H9 (cell line): Measurements from ENCODE around the gene ARID1A. TPM values are rescaled to one million over a fixed set of nuclear protein-coding genes. Genes with fewer than 3 reads are reported as not detected.
A peak's percentile ranks its signal among the peaks of the same experiment; 100 is the strongest.

ENCODE experiments used
- DNase-seq: peaks from one replicate; pipeline ENCODE4 v3.0.0-alpha.2; 2017
- H2AFZ ChIP-seq: one replicate; pipeline ENCODE4 v1.6.1; 2013; ENCODE audit warnings: mild to moderate bottlenecking, low read length, control low read depth, moderate library complexity
- H2AK5ac ChIP-seq: 2 replicates; pipeline ENCODE4 v1.6.1; 2013; ENCODE audit warnings: low read length, control low read depth, mixed read lengths; ENCODE audit not compliant: insufficient read length
- H2BK120ac ChIP-seq: one replicate; pipeline ENCODE4 v1.6.1; 2013; ENCODE audit warnings: low read depth, mild to moderate bottlenecking, low read length, control low read depth, inconsistent platforms; ENCODE audit not compliant: poor library complexity, severe bottlenecking
- H2BK12ac ChIP-seq: 2 replicates; pipeline ENCODE4 v1.6.1; 2013; ENCODE audit warnings: low read length, control low read depth, mixed read lengths, low read depth; ENCODE audit not compliant: insufficient read length
- H2BK15ac ChIP-seq: 2 replicates; pipeline ENCODE4 v1.6.1; 2013; ENCODE audit warnings: low read depth, low read length, control low read depth
- H2BK20ac ChIP-seq: one replicate; pipeline ENCODE4 v1.6.1; 2013; ENCODE audit warnings: low read depth, mild to moderate bottlenecking, low read length, control low read depth, inconsistent platforms; ENCODE audit not compliant: poor library complexity, severe bottlenecking
- H2BK5ac ChIP-seq: 2 replicates; pipeline ENCODE4 v1.6.1; 2013; ENCODE audit warnings: low read length, control low read depth, mixed read lengths; ENCODE audit not compliant: insufficient read length
- H3K14ac ChIP-seq: 2 replicates; pipeline ENCODE4 v1.6.1; 2013; ENCODE audit warnings: low read length, control low read depth; ENCODE audit not compliant: insufficient read depth
- H3K18ac ChIP-seq: 2 replicates; pipeline ENCODE4 v1.6.1; 2013; ENCODE audit warnings: low read depth, mild to moderate bottlenecking, mixed read lengths, low read length, control low read depth; ENCODE audit not compliant: insufficient read length
- H3K23ac ChIP-seq: 2 replicates; pipeline ENCODE4 v1.6.1; 2013; ENCODE audit warnings: low read length, control low read depth, mixed read lengths, low read depth; ENCODE audit not compliant: insufficient read length
- H3K23me2 ChIP-seq: 2 replicates; pipeline ENCODE4 v1.6.1; 2013; ENCODE audit warnings: low read depth, mild to moderate bottlenecking, mixed read lengths, low read length, control low read depth; ENCODE audit not compliant: insufficient read length, poor library complexity, severe bottlenecking
- H3K27ac ChIP-seq: 2 replicates; pipeline ENCODE4 v1.5.1; 2013; ENCODE audit warnings: low read length, control low read depth, mixed read lengths, low read depth; ENCODE audit not compliant: insufficient read length
- H3K27me3 ChIP-seq: 2 replicates; pipeline ENCODE4 v1.6.1; 2013; ENCODE audit warnings: low read length, control low read depth, inconsistent platforms; ENCODE audit not compliant: insufficient read depth
- H3K4ac ChIP-seq: 2 replicates; pipeline ENCODE4 v1.6.1; 2013; ENCODE audit warnings: low read depth, mild to moderate bottlenecking, control low read depth, inconsistent platforms, low read length, moderate library complexity
- H3K4me1 ChIP-seq: 2 replicates; pipeline ENCODE4 v1.6.1; 2013; ENCODE audit warnings: low read length, control low read depth, inconsistent platforms; ENCODE audit not compliant: insufficient read depth
- H3K4me2 ChIP-seq: 2 replicates; pipeline ENCODE4 v1.6.1; 2013; ENCODE audit warnings: low read length, control low read depth, mixed read lengths; ENCODE audit not compliant: insufficient read length, insufficient read depth
- H3K56ac ChIP-seq: 2 replicates; pipeline ENCODE4 v1.6.1; 2013; ENCODE audit warnings: low read depth, mild to moderate bottlenecking, mixed read lengths, low read length, control low read depth; ENCODE audit not compliant: insufficient read length
- H3K79me1 ChIP-seq: 2 replicates; pipeline ENCODE4 v1.6.1; 2013; ENCODE audit warnings: low read depth, mild to moderate bottlenecking, moderate library complexity, low read length, control low read depth, inconsistent platforms; ENCODE audit not compliant: insufficient read depth, poor library complexity, severe bottlenecking
- H3K79me2 ChIP-seq: 2 replicates; pipeline ENCODE4 v1.6.1; 2013; ENCODE audit warnings: low read length, control low read depth, inconsistent platforms; ENCODE audit not compliant: insufficient read depth
- H3K9ac ChIP-seq: 2 replicates; pipeline ENCODE4 v1.6.1; 2013; ENCODE audit warnings: low read length, control low read depth, mixed read lengths; ENCODE audit not compliant: insufficient read length; ENCODE audit errors: extremely low read depth
- H3K9me3 ChIP-seq: one replicate; pipeline ENCODE4 v1.6.1; 2013; ENCODE audit warnings: low read depth, low read length, inconsistent platforms; ENCODE audit not compliant: control insufficient read depth
- H3T11ph ChIP-seq: one replicate; pipeline ENCODE4 v1.6.1; 2013; ENCODE audit warnings: mild to moderate bottlenecking, low read length, control low read depth, inconsistent platforms
- H4K20me1 ChIP-seq: one replicate; pipeline ENCODE4 v1.6.1; 2013; ENCODE audit not compliant: control insufficient read depth, insufficient read length, insufficient read depth
- H4K5ac ChIP-seq: 2 replicates; pipeline ENCODE4 v1.6.1; 2013; ENCODE audit warnings: low read depth, mild to moderate bottlenecking, mixed read lengths, low read length, control low read depth; ENCODE audit not compliant: insufficient read length
- H4K8ac ChIP-seq: replicated peaks from 2 replicates; pipeline ENCODE4 v1.6.1; 2013; ENCODE audit warnings: low read length, control low read depth, mixed read lengths, low read depth; ENCODE audit not compliant: insufficient read length
- H4K91ac ChIP-seq: 2 replicates; pipeline ENCODE4 v1.6.1; 2013; ENCODE audit warnings: low read depth, mild to moderate bottlenecking, moderate library complexity, mixed read lengths, low read length, control low read depth; ENCODE audit not compliant: insufficient read length
- H3K27ac Mint-ChIP-seq, 3 experiments: 2 replicates in 2 of 3; 3 replicates in 1 of 3; pipeline ENCODE4 v1.8.0; 2020 to 2021; ENCODE audit warnings: mixed read lengths in 3 of 3, mild to moderate bottlenecking in 1 of 3, moderate library complexity in 1 of 3
- H3K27me3 Mint-ChIP-seq: 2 replicates; pipeline ENCODE4 v1.8.0; 2021; ENCODE audit warnings: low read depth, mild to moderate bottlenecking, moderate library complexity, mixed read lengths
- H3K36me3 Mint-ChIP-seq, 3 experiments: 2 replicates in 2 of 3; 3 replicates in 1 of 3; pipeline ENCODE4 v1.8.0; 2020 to 2021; ENCODE audit warnings: low read depth in 3 of 3, mixed read lengths in 3 of 3; ENCODE audit not compliant: insufficient read depth in 1 of 3
- H3K4me1 Mint-ChIP-seq, 2 experiments: 2 replicates each; pipeline ENCODE4 v1.8.0; 2020; ENCODE audit warnings: mixed read lengths in 2 of 2
- H3K4me3 Mint-ChIP-seq, 2 experiments: 2 replicates in 1 of 2; 3 replicates in 1 of 2; pipeline ENCODE4 v1.8.0; 2020 to 2021; ENCODE audit warnings: mild to moderate bottlenecking in 2 of 2, mixed read lengths in 2 of 2, moderate library complexity in 1 of 2
- H3K9me3 Mint-ChIP-seq, 2 experiments: 2 replicates in 1 of 2; 3 replicates in 1 of 2; pipeline ENCODE4 v1.8.0; 2020; ENCODE audit warnings: mild to moderate bottlenecking in 2 of 2, mixed read lengths in 2 of 2, moderate library complexity in 1 of 2
- WGBS: extraction: QIAGEN DNeasy Blood & Tissue Kit; methylation state at CpG from one replicate; pipeline ENCODE4 v1.1.7; 2013; ENCODE audit warnings: missing lambda C conversion rate, low lambda C conversion rate, mixed read lengths; ENCODE audit not compliant: insufficient read length; ENCODE audit errors: extremely low coverage; 5-methylcytosine and 5-hydroxymethylcytosine counted together
- total RNA-seq: library from RNA; stranded (reverse); gene quantifications from 2 replicates; pipeline ENCODE4 v1.2.1, GENCODE V29; 2021
- TF ChIP-seq, protein P1 (sequence below): fragments of 200-600 bp; sonication (generic); conservative IDR thresholded peaks from 3 replicates; pipeline ENCODE4 v1.8.0; 2021; ENCODE audit warnings: antibody characterized with exemption, mild to moderate bottlenecking

Gene ARID1A
- total RNA-seq, 1 experiment from 2014 or later = 147 TPM

DNA sequence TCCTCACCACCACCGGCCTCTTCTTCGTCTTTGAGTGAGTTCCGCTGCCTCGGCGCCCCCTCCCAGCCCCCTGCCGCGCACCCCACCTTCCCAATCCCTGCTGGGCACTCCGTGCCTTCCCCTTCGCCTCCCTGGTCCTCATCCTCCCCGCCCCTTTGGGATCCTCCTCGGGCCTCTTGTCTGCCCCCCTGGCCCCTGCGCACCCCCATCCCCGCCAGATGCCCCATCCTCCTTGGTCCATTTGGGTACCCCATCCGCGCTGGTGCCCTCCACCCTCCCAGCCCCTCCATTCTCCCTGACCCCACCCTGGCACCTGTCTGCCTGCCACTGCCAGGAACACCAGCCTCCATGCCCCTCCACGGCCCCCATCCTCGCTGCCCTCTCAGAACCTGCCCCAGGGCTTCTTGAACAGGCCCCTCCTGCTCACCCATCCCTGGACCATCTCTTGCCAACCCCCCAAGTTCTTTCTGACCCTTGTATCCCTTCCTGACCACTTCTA is 131.3 kb downstream of the ARID1A start:
- H2BK15ac ChIP-seq = no peak overlapping the region
- H4K5ac ChIP-seq = no peak overlapping the region
- peaks cover 1% of the 10 kb centered on the region; the same call in 1 of the 2 replicates for H3K27me3 Mint-ChIP-seq
- H3K9ac ChIP-seq = no peak overlapping the region
- peaks cover 3% of the 10 kb centered on the region for H3K79me1 ChIP-seq
- H2BK12ac ChIP-seq = no peak overlapping the region
- no peaks in the 10 kb centered on the region; the same call in 1 of the 2 replicates for H3K79me2 ChIP-seq
- no peak overlapping the region for H2BK5ac ChIP-seq
- H3K4me1 ChIP-seq = no peaks in the 10 kb centered on the region
- DNase-seq = no peak
- H3K23ac ChIP-seq = no peak overlapping the region
- no peak overlapping the region for H3K4ac ChIP-seq
- no peak overlapping the region for H2AK5ac ChIP-seq
- H3K4me2 ChIP-seq = peak overlapping the region; percentile 67
- H3K4me1 Mint-ChIP-seq = peaks cover 32 to 35% of the 10 kb centered on the region in 2 experiments
- H3K36me3 Mint-ChIP-seq = peaks cover under 1 to 6% (median 4%) of the 10 kb centered on the region in 3 experiments; a peak in 6 of 7 replicates
- H3K14ac ChIP-seq = no peak overlapping the region
- H3K27ac ChIP-seq = no peak overlapping the region
- no peak overlapping the region for H4K8ac ChIP-seq
- H2BK20ac ChIP-seq = no peak overlapping the region
- H4K20me1 ChIP-seq = no peaks in the 10 kb centered on the region
- no CpG with 5 or more reads among the region's 17 CpGs for WGBS
- H4K91ac ChIP-seq = no peak overlapping the region
- H2AFZ ChIP-seq = no peak overlapping the region
- no peak overlapping the region for H3K18ac ChIP-seq
- TF ChIP-seq, protein P1, sequence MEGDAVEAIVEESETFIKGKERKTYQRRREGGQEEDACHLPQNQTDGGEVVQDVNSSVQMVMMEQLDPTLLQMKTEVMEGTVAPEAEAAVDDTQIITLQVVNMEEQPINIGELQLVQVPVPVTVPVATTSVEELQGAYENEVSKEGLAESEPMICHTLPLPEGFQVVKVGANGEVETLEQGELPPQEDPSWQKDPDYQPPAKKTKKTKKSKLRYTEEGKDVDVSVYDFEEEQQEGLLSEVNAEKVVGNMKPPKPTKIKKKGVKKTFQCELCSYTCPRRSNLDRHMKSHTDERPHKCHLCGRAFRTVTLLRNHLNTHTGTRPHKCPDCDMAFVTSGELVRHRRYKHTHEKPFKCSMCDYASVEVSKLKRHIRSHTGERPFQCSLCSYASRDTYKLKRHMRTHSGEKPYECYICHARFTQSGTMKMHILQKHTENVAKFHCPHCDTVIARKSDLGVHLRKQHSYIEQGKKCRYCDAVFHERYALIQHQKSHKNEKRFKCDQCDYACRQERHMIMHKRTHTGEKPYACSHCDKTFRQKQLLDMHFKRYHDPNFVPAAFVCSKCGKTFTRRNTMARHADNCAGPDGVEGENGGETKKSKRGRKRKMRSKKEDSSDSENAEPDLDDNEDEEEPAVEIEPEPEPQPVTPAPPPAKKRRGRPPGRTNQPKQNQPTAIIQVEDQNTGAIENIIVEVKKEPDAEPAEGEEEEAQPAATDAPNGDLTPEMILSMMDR = no peak
- H3K27ac Mint-ChIP-seq = peak overlapping the region in 1 of 3 experiments; percentile 34; a peak in 2 of 7 replicates
- no peak overlapping the region for H2BK120ac ChIP-seq
- peaks cover 7% of the 10 kb centered on the region for H3K23me2 ChIP-seq
- no peaks in the 10 kb centered on the region for H3K27me3 ChIP-seq
- H3K4me3 Mint-ChIP-seq = peak overlapping the region; percentile 78 to 95
- H3K9me3 Mint-ChIP-seq = no peaks in the 10 kb centered on the region; a peak in 1 of 5 replicates
- H3K9me3 ChIP-seq = no peaks in the 10 kb centered on the region
- no peak overlapping the region for H3K56ac ChIP-seq
- no peak overlapping the region for H3T11ph ChIP-seq
